CD4-positive, alpha-beta T cell (primary cell): Measurements from ENCODE around the gene RGR. TPM values are rescaled to one million over a fixed set of nuclear protein-coding genes. Genes with fewer than 3 reads are reported as not detected.

Source experiments
- ATAC-seq: fragments of 200-7000 bp; cut with Tn5 transposase; one replicate; pipeline ENCODE4 v1.10.0; 2022; ENCODE audit warnings: mild to moderate bottlenecking; ENCODE audit not compliant: poor library complexity
- CTCF ChIA-PET: fragments of 350-600 bp; sonication (Branson Sonifier 250); formaldehyde crosslinking; loops from one replicate; lab custom pipeline; 2021; ENCODE audit warnings: antibody characterized with exemption, inconsistent platforms; lab: Charles Lee
- POLR2A ChIA-PET: fragments of 350-600 bp; sonication (Branson Sonifier 250); formaldehyde crosslinking; loops from one replicate; lab custom pipeline; 2021; ENCODE audit warnings: antibody characterized with exemption, inconsistent platforms; lab: Charles Lee
- DNase-seq, 14 experiments: peaks; one replicate each; pipeline ENCODE4 v3.0.0-alpha.2; 2013 to 2020; ENCODE audit warnings: mixed read lengths in 2 of 14
- H3K27ac ChIP-seq, 2 donors: one replicate each; pipeline versions ENCODE4 v1.5.1 to v1.7.0; 2013; ENCODE audit warnings: low read length in 2 of 2, low read depth in 1 of 2, mild to moderate bottlenecking in 1 of 2
- H3K27me3 ChIP-seq, 2 experiments: 1 replicate in 1 of 2; 2 replicates in 1 of 2; pipeline versions ENCODE4 v1.6.1 to v1.7.0; 2013; ENCODE audit warnings: low read length in 2 of 2, control low read depth in 1 of 2, mild to moderate bottlenecking in 1 of 2, moderate library complexity in 1 of 2; ENCODE audit not compliant: insufficient read depth in 2 of 2, control insufficient read depth in 1 of 2
- H3K36me3 ChIP-seq: one replicate; pipeline ENCODE4 v1.6.1; 2013; ENCODE audit warnings: low read length, control low read depth; ENCODE audit not compliant: insufficient read depth
- H3K4me1 ChIP-seq: one replicate; pipeline ENCODE4 v1.6.1; 2013; ENCODE audit warnings: low read length, control low read depth; ENCODE audit not compliant: insufficient read depth
- H3K4me3 ChIP-seq: one replicate; pipeline ENCODE4 v1.5.1; 2013; ENCODE audit warnings: mild to moderate bottlenecking, low read length, moderate library complexity
- H3K9me3 ChIP-seq, 2 experiments: 1 replicate in 1 of 2; 2 replicates in 1 of 2; pipeline versions ENCODE4 v1.6.1 to v1.7.0; 2013; ENCODE audit warnings: low read length in 2 of 2, mild to moderate bottlenecking in 2 of 2, control low read depth in 1 of 2, moderate library complexity in 1 of 2; ENCODE audit not compliant: control insufficient read depth in 1 of 2, insufficient read depth in 1 of 2
- H3K27ac Mint-ChIP-seq: one replicate; pipeline ENCODE4 v1.8.0; 2020; ENCODE audit warnings: mixed read lengths
- H3K27me3 Mint-ChIP-seq: one replicate; pipeline ENCODE4 v1.8.0; 2021; ENCODE audit warnings: mixed read lengths
- H3K36me3 Mint-ChIP-seq: one replicate; pipeline ENCODE4 v1.8.0; 2021; ENCODE audit warnings: low read depth, mixed read lengths
- H3K4me1 Mint-ChIP-seq: one replicate; pipeline ENCODE4 v1.8.0; 2021; ENCODE audit warnings: low read depth, mixed read lengths
- H3K4me3 Mint-ChIP-seq: one replicate; pipeline ENCODE4 v1.8.0; 2020; ENCODE audit warnings: mild to moderate bottlenecking, mixed read lengths
- H3K9me3 Mint-ChIP-seq: one replicate; pipeline ENCODE4 v1.8.0; 2020; ENCODE audit warnings: mixed read lengths
- intact Hi-C, 2 experiments: fragments of 100-400 bp; cut with DNase I in 1 of 2; cut with micrococcal nuclease in 1 of 2; formaldehyde crosslinking; loops; one replicate each; pipeline versions ENCODE4 v1.15.1 to v1.9.0; 2023 to 2025; cut with DNase I, micrococcal nuclease
- total RNA-seq, 174 experiments: library from RNA in 2 of 174; stranded (reverse) in 2 of 174; gene quantifications; one replicate each; pipeline ENCODE4 v1.2.3 and lab custom pipeline; 2021 to 2026
- TF ChIP-seq, protein P1 (sequence below): fragments of 200-600 bp; IDR thresholded peaks from one replicate; pipeline ENCODE4 v1.8.0; 2022; ENCODE audit warnings: antibody characterized with exemption, mild to moderate bottlenecking

Gene RGR
- total RNA-seq, 2 experiments from 2014 or later, result not detected

DNA sequence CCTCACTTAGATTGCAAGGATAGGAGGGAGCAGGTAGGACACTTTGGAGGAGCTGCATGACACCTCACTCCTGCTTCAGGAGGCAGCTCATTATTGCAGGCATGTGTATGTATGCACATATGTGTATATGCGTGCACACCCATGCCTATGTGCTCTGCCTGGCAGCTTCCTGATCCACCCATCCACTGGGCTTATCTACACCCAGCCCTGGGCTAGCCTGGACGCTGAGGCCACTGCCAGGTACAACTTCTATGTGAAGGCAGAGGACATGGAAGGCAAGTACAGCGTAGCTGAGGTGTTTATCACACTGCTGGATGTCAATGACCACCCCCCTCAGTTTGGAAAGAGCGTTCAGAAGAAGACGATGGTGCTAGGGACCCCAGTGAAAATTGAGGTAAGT lies 32.8 kb upstream of the RGR start:
- H3K4me3 Mint-ChIP-seq, result no peak overlapping the region
- Histone ChIP-seq H3K9me3 (no peaks in the 10 kb centered on the region), H3K4me1 (no peaks in the 10 kb centered on the region), H3K27ac (no peak overlapping the region), H3K4me3 (no peak overlapping the region), H3K27me3 (peaks cover 0 to 5% of the 10 kb centered on the region in 2 experiments), H3K36me3 (no peaks in the 10 kb centered on the region)
- H3K4me1 Mint-ChIP-seq, result no peaks in the 10 kb centered on the region
- H3K27me3 Mint-ChIP-seq, result peaks cover 10% of the 10 kb centered on the region
- no peak for DNase-seq
- no peaks in the 10 kb centered on the region for H3K9me3 Mint-ChIP-seq
- TF ChIP-seq, protein P1, sequence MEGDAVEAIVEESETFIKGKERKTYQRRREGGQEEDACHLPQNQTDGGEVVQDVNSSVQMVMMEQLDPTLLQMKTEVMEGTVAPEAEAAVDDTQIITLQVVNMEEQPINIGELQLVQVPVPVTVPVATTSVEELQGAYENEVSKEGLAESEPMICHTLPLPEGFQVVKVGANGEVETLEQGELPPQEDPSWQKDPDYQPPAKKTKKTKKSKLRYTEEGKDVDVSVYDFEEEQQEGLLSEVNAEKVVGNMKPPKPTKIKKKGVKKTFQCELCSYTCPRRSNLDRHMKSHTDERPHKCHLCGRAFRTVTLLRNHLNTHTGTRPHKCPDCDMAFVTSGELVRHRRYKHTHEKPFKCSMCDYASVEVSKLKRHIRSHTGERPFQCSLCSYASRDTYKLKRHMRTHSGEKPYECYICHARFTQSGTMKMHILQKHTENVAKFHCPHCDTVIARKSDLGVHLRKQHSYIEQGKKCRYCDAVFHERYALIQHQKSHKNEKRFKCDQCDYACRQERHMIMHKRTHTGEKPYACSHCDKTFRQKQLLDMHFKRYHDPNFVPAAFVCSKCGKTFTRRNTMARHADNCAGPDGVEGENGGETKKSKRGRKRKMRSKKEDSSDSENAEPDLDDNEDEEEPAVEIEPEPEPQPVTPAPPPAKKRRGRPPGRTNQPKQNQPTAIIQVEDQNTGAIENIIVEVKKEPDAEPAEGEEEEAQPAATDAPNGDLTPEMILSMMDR, result no peak
- intact Hi-C loops, result no loop called here
- ChIA-PET POLR2A (no interaction called here), CTCF (no interaction called here)
- no peak overlapping the region for H3K27ac Mint-ChIP-seq
- no peak for ATAC-seq
- H3K36me3 Mint-ChIP-seq, result no peaks in the 10 kb centered on the region

GRCh38 chr10:84213076-84213475 lies 31.8 kb upstream of the RGR start:
- H3K36me3 ChIP-seq, result no peaks in the 10 kb centered on the region
- Mint-ChIP-seq H3K4me1 (no peaks in the 10 kb centered on the region), H3K27ac (no peak overlapping the region), H3K27me3 (peaks cover 6% of the 10 kb centered on the region), H3K4me3 (no peak overlapping the region), H3K36me3 (no peaks in the 10 kb centered on the region), H3K9me3 (no peaks in the 10 kb centered on the region)
- H3K4me1 ChIP-seq, result no peaks in the 10 kb centered on the region
- peaks cover 0 to 5% of the 10 kb centered on the region in 2 experiments for H3K27me3 ChIP-seq
- H3K27ac ChIP-seq, result no peak overlapping the region
- intact Hi-C loops, result no loop called here
- TF ChIP-seq, protein P1, result no peak
- no peak overlapping the region for H3K4me3 ChIP-seq
- H3K9me3 ChIP-seq, result no peaks in the 10 kb centered on the region
- ChIA-PET CTCF (no interaction called here), POLR2A (no interaction called here)
- ATAC-seq (no peak), DNase-seq (no peak)

GRCh38 chr10:84214046-84214572 lies 30.7 kb upstream of the RGR start:
- peaks cover 0 to 5% of the 10 kb centered on the region in 2 experiments for H3K27me3 ChIP-seq
- Mint-ChIP-seq H3K4me1 (no peaks in the 10 kb centered on the region), H3K27me3 (peaks cover 6% of the 10 kb centered on the region), H3K36me3 (no peaks in the 10 kb centered on the region), H3K27ac (no peak overlapping the region), H3K9me3 (no peaks in the 10 kb centered on the region), H3K4me3 (peak overlapping the region; percentile 54)
- TF ChIP-seq, protein P1, result no peak
- H3K27ac ChIP-seq, result no peak overlapping the region
- no peaks in the 10 kb centered on the region for H3K4me1 ChIP-seq
- no peaks in the 10 kb centered on the region for H3K36me3 ChIP-seq
- DNase-seq, result no peak
- intact Hi-C loops, result no loop called here
- H3K9me3 ChIP-seq, result no peaks in the 10 kb centered on the region
- ChIA-PET CTCF (no interaction called here), POLR2A (no interaction called here)
- ATAC-seq, result no peak
- H3K4me3 ChIP-seq, result no peak overlapping the region
